ENCODE data around the gene NEUROG1. TPM values are rescaled to one million over a fixed set of nuclear protein-coding genes. Genes with fewer than 3 reads are reported as not detected.
"Not testable (repeated sequence)": the region's sequence is repeated elsewhere in the genome, so short reads cannot be mapped to it uniquely, and the experiment has no call there.

The NEUROG1 gene
- total RNA-seq, 2 experiments from 2014 or later, result not detected

DNA sequence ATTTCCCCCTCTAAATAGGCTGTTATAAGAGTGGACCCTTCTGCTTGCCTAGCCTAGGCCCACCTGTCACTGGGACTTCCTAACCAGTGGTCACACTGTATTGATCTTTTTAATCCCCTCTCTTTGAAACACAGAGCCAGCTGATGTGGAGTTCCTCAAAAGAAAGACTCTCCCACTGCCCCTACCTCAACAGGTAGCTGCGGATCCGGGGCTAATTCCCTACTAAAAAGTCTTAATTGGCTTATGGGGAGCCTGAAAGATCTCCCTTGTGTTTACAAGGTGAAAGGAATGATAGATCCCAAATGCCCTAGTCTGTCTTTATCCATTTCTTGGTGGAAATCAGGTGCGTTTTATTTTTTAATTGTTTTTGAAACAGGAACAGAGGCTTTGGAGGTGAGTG lies 2.0 kb downstream of the NEUROG1 start:
- no peak overlapping the region for H3K4me3 Mint-ChIP-seq
- H3K4me1 Mint-ChIP-seq (ENCODE audit: low read depth), result no peaks in the 10 kb centered on the region
- DNase-seq (no peak), ATAC-seq (ENCODE audit: poor library complexity) (no peak)
- H3K27me3 ChIP-seq (ENCODE audit: control insufficient read depth in 1 of 2, insufficient read depth in 2 of 2, low read length in 2 of 2), result peaks cover 58 to 62% of the 10 kb centered on the region in 2 experiments
- H3K27me3 Mint-ChIP-seq, result peaks cover 82% of the 10 kb centered on the region
- TF ChIP-seq, protein P1, sequence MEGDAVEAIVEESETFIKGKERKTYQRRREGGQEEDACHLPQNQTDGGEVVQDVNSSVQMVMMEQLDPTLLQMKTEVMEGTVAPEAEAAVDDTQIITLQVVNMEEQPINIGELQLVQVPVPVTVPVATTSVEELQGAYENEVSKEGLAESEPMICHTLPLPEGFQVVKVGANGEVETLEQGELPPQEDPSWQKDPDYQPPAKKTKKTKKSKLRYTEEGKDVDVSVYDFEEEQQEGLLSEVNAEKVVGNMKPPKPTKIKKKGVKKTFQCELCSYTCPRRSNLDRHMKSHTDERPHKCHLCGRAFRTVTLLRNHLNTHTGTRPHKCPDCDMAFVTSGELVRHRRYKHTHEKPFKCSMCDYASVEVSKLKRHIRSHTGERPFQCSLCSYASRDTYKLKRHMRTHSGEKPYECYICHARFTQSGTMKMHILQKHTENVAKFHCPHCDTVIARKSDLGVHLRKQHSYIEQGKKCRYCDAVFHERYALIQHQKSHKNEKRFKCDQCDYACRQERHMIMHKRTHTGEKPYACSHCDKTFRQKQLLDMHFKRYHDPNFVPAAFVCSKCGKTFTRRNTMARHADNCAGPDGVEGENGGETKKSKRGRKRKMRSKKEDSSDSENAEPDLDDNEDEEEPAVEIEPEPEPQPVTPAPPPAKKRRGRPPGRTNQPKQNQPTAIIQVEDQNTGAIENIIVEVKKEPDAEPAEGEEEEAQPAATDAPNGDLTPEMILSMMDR (IDR thresholded peaks at IDR 0.05), result no peak
- H3K9me3 Mint-ChIP-seq, result no peaks in the 10 kb centered on the region
- intact Hi-C loops (cut with DNase I, micrococcal nuclease), result no loop called here
- H3K36me3 ChIP-seq (ENCODE audit: insufficient read depth, low read length), result no peaks in the 10 kb centered on the region
- peaks cover 2% of the 10 kb centered on the region for H3K4me1 ChIP-seq (ENCODE audit: insufficient read depth, low read length)
- no peak overlapping the region for H3K27ac ChIP-seq (ENCODE audit: low read depth in 1 of 2, low read length in 2 of 2)
- no peak overlapping the region for H3K4me3 ChIP-seq (ENCODE audit: low read length)
- no peaks in the 10 kb centered on the region for H3K36me3 Mint-ChIP-seq (ENCODE audit: low read depth)
- H3K27ac Mint-ChIP-seq, result no peak overlapping the region
- CTCF ChIA-PET, result no interaction called here
- POLR2A ChIA-PET, result no interaction called here
- H3K9me3 ChIP-seq (ENCODE audit: control insufficient read depth in 1 of 2, insufficient read depth in 1 of 2, low read length in 2 of 2), result no peaks in the 10 kb centered on the region

DNA sequence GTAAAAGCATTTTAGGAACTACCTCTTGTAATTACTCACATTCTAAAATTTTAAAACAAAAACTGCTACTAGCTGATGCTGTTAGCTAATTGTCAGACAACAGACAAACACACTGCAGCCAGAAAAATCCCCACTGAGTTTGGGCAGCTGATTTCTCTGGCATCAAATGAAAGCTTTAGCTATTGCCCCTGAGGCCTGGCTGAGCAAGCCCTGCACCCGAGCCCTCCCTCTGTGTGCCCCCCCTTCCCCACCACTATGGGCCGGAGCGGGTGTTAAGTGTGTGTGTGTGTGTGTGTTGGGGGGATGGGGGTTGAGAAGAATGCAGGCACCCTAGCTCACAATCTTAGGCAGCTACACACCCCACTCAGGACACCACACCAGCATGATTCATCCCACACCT lies 2.4 kb downstream of the NEUROG1 start:
- ChIA-PET CTCF (no interaction called here), POLR2A (no interaction called here)
- intact Hi-C loops (cut with DNase I, micrococcal nuclease), result no loop called here
- Mint-ChIP-seq H3K27ac (no peak overlapping the region), H3K9me3 (no peaks in the 10 kb centered on the region), H3K4me3 (no peak overlapping the region), H3K4me1 (ENCODE audit: low read depth) (no peaks in the 10 kb centered on the region), H3K27me3 (peaks cover 79% of the 10 kb centered on the region), H3K36me3 (ENCODE audit: low read depth) (no peaks in the 10 kb centered on the region)
- Histone ChIP-seq H3K36me3 (ENCODE audit: insufficient read depth, low read length) (no peaks in the 10 kb centered on the region), H3K4me3 (ENCODE audit: low read length) (no peak overlapping the region), H3K4me1 (ENCODE audit: insufficient read depth, low read length) (peaks cover 2% of the 10 kb centered on the region), H3K27ac (ENCODE audit: low read depth in 1 of 2, low read length in 2 of 2) (no peak overlapping the region), H3K27me3 (ENCODE audit: control insufficient read depth in 1 of 2, insufficient read depth in 2 of 2, low read length in 2 of 2) (peaks cover 56 to 57% of the 10 kb centered on the region in 2 experiments), H3K9me3 (ENCODE audit: control insufficient read depth in 1 of 2, insufficient read depth in 1 of 2, low read length in 2 of 2) (no peaks in the 10 kb centered on the region)
- ATAC-seq (ENCODE audit: poor library complexity) (no peak), DNase-seq (no peak)
- TF ChIP-seq, protein P1 (IDR thresholded peaks at IDR 0.05), result no peak

DNA sequence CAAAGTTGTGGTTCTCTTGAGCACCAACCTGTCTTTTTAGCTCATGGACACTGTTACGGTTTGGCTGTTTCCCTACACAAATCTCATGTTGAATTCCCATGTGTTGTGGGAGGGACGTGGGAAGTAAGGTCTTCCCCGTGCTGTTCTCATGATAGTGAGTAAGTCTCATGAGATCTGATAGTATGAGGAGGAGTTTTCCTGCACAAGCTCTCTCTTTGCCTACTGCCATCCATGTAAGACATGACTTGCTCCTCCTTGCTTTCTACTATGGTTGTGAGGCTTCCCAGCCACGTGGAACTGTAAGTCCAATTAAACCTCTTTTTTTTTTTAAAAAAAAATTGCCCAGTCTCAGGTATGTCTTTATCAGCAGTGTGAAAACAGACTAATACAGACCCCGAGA lies 6.2 kb downstream of the NEUROG1 start:
- H3K27me3 Mint-ChIP-seq, result peaks cover 86% of the 10 kb centered on the region
- CTCF ChIA-PET; H3K9me3 ChIP-seq (ENCODE audit: control insufficient read depth in 1 of 2, insufficient read depth in 1 of 2, low read length in 2 of 2); H3K4me1 Mint-ChIP-seq (ENCODE audit: low read depth); ATAC-seq (ENCODE audit: poor library complexity); DNase-seq; H3K27ac Mint-ChIP-seq; POLR2A ChIA-PET; H3K4me1 ChIP-seq (ENCODE audit: insufficient read depth, low read length); H3K9me3 Mint-ChIP-seq; H3K36me3 ChIP-seq (ENCODE audit: insufficient read depth, low read length); H3K27ac ChIP-seq (ENCODE audit: low read depth in 1 of 2, low read length in 2 of 2); H3K4me3 ChIP-seq (ENCODE audit: low read length); H3K4me3 Mint-ChIP-seq; H3K36me3 Mint-ChIP-seq (ENCODE audit: low read depth); intact Hi-C loops (cut with DNase I, micrococcal nuclease): not testable (repeated sequence)
- H3K27me3 ChIP-seq (ENCODE audit: control insufficient read depth in 1 of 2, insufficient read depth in 2 of 2, low read length in 2 of 2), result peaks cover 41% of the 10 kb centered on the region in 2 experiments

DNA sequence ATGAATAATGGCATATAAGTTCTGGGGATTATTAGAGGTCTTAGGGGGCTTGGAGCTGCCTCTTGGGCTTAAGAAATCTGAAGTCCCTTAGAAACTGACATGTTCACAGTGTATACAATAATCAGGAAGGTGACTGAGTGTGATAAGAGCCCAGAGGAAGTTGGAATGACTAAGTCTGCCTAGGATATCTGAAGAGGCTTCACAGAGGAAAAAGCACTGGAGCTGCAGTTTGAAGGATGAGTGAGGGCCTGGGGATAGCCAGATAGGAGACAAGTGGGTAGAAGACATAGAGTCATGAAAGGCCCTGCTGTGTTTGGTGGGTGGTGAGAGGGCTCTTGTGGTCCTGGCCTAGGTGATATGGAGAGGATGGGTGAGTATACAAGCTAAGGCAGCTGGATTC lies 8.8 kb downstream of the NEUROG1 start:
- POLR2A ChIA-PET, result no interaction called here
- H3K27ac ChIP-seq (ENCODE audit: low read depth in 1 of 2, low read length in 2 of 2), result no peak overlapping the region
- H3K4me1 Mint-ChIP-seq (ENCODE audit: low read depth), result no peaks in the 10 kb centered on the region
- H3K4me3 ChIP-seq (ENCODE audit: low read length), result no peak overlapping the region
- H3K9me3 ChIP-seq (ENCODE audit: control insufficient read depth in 1 of 2, insufficient read depth in 1 of 2, low read length in 2 of 2), result peaks cover 0 to 6% of the 10 kb centered on the region in 2 experiments
- peaks cover 82% of the 10 kb centered on the region for H3K27me3 Mint-ChIP-seq
- no peaks in the 10 kb centered on the region for H3K4me1 ChIP-seq (ENCODE audit: insufficient read depth, low read length)
- H3K9me3 Mint-ChIP-seq, result no peaks in the 10 kb centered on the region
- no peak overlapping the region for H3K27ac Mint-ChIP-seq
- intact Hi-C loops (cut with DNase I, micrococcal nuclease), result no loop called here
- no peaks in the 10 kb centered on the region for H3K36me3 Mint-ChIP-seq (ENCODE audit: low read depth)
- TF ChIP-seq, protein P1 (IDR thresholded peaks at IDR 0.05), result no peak
- CTCF ChIA-PET, result no interaction called here
- H3K4me3 Mint-ChIP-seq, result no peak overlapping the region
- ATAC-seq (ENCODE audit: poor library complexity) (no peak), DNase-seq (no peak)
- peaks cover 26 to 28% of the 10 kb centered on the region in 2 experiments for H3K27me3 ChIP-seq (ENCODE audit: control insufficient read depth in 1 of 2, insufficient read depth in 2 of 2, low read length in 2 of 2)
- H3K36me3 ChIP-seq (ENCODE audit: insufficient read depth, low read length), result no peaks in the 10 kb centered on the region
